GM21390 (cell line): ENCODE results near the gene ARHGEF28.

ENCODE experiments used
- ATAC-seq: cut with Tn5 transposase; IDR thresholded peaks from one replicate; pipeline ENCODE4 v1.9.1; 2021; ENCODE audit not compliant: unreplicated experiment

The ARHGEF28 gene

GRCh38 chr5:73812457-73812856 is 186.5 kb downstream of the ARHGEF28 start:
- ATAC-seq = no peak

GRCh38 chr5:73812962-73813588 is 187.1 kb downstream of the ARHGEF28 start:
- ATAC-seq = no peak

GRCh38 chr5:73814233-73814846 is 188.3 kb downstream of the ARHGEF28 start:
- ATAC-seq = no peak

- no peak for ATAC-seq
Observed at GRCh38 chr5:73815631-73816030, 189.6 kb downstream of the ARHGEF28 start.

GRCh38 chr5:73816656-73817420 is 190.8 kb downstream of the ARHGEF28 start:
- ATAC-seq = no peak

- ATAC-seq = no peak
Observed at GRCh38 chr5:73818357-73818756, 192.4 kb downstream of the ARHGEF28 start.

GRCh38 chr5:73820326-73820725 is 194.3 kb downstream of the ARHGEF28 start:
- ATAC-seq = no peak

- no peak for ATAC-seq
Observed at GRCh38 chr5:73821003-73821402, 195.0 kb downstream of the ARHGEF28 start.

- no peak for ATAC-seq
Observed at GRCh38 chr5:73822278-73822988, 196.4 kb downstream of the ARHGEF28 start.

GRCh38 chr5:73822989-73823339 is 197.0 kb downstream of the ARHGEF28 start:
- ATAC-seq = no peak

GRCh38 chr5:73823508-73823925 is 197.5 kb downstream of the ARHGEF28 start:
- ATAC-seq = no peak

GRCh38 chr5:73825199-73825598 is 199.2 kb downstream of the ARHGEF28 start:
- ATAC-seq = no peak

GRCh38 chr5:73825736-73826135 is 199.7 kb downstream of the ARHGEF28 start:
- no peak for ATAC-seq

- no peak for ATAC-seq
Observed at GRCh38 chr5:73826301-73827105, 200.5 kb downstream of the ARHGEF28 start.

- no peak for ATAC-seq
Observed at GRCh38 chr5:73827106-73827450, 201.1 kb downstream of the ARHGEF28 start.

- ATAC-seq = no peak
Observed at GRCh38 chr5:73828465-73828864, 202.5 kb downstream of the ARHGEF28 start.

- ATAC-seq = no peak
Observed at GRCh38 chr5:73830646-73831045, 204.7 kb downstream of the ARHGEF28 start.

- no peak for ATAC-seq
Observed at GRCh38 chr5:73831066-73831465, 205.1 kb downstream of the ARHGEF28 start.

GRCh38 chr5:73834693-73835092 is 208.7 kb downstream of the ARHGEF28 start:
- no peak for ATAC-seq

GRCh38 chr5:73835726-73836125 is 209.7 kb downstream of the ARHGEF28 start:
- ATAC-seq = no peak

GRCh38 chr5:73836607-73837006 is 210.6 kb downstream of the ARHGEF28 start:
- ATAC-seq = no peak
